LNCaP clone FGC (cell line): ENCODE measurements around the gene NMU.

Experiments
- DNase-seq: peaks from one replicate; pipeline ENCODE4 v3.0.0-alpha.2; 2011; ENCODE audit warnings: low read depth
- H3K4me3 ChIP-seq: 2 replicates; pipeline ENCODE4 v1.5.1; 2011; ENCODE audit warnings: mild to moderate bottlenecking, low read depth, low read length, control low read depth
- CTCF ChIP-seq: IDR thresholded peaks from 2 replicates; pipeline ENCODE4 v1.5.1; 2012; ENCODE audit warnings: mild to moderate bottlenecking; ENCODE audit not compliant: control insufficient read depth, insufficient read depth; ENCODE audit errors: extremely low read depth

The NMU gene

GRCh38 chr4:55671667-55672066 is 35.6 kb upstream of the NMU start:
- no peak for DNase-seq
- no peak overlapping the region for H3K4me3 ChIP-seq
- no peak for TF ChIP-seq CTCF

GRCh38 chr4:55670695-55671094 is 34.6 kb upstream of the NMU start:
- DNase-seq, result no peak

GRCh38 chr4:55668449-55668848 is 32.4 kb upstream of the NMU start:
- no peak overlapping the region for H3K4me3 ChIP-seq
- DNase-seq, result no peak
- no peak for TF ChIP-seq CTCF

More at GRCh38 chr4:55670695-55671094, 34.6 kb upstream of the NMU start:
- H3K4me3 ChIP-seq, result no peak overlapping the region
- no peak for TF ChIP-seq CTCF

GRCh38 chr4:55666535-55666934 is 30.4 kb upstream of the NMU start:
- no peak for DNase-seq
- no peak overlapping the region for H3K4me3 ChIP-seq
- no peak for TF ChIP-seq CTCF

- H3K4me3 ChIP-seq, result no peak overlapping the region
- DNase-seq, result no peak
These were observed 27.0 kb upstream of the NMU start for GRCh38 chr4:55663145-55663544.

GRCh38 chr4:55661398-55662056 is 25.4 kb upstream of the NMU start:
- no peak for DNase-seq
- no peak overlapping the region for H3K4me3 ChIP-seq

More at GRCh38 chr4:55663145-55663544, 27.0 kb upstream of the NMU start:
- TF ChIP-seq CTCF, result no peak

More at GRCh38 chr4:55661398-55662056, 25.4 kb upstream of the NMU start:
- TF ChIP-seq CTCF, result no peak
